Measurements from ENCODE around the gene TPCN2. TPM values are rescaled to one million over a fixed set of nuclear protein-coding genes. Genes with fewer than 3 reads are reported as not detected.

Gene TPCN2
- total and polyA plus RNA-seq, 2 of the 4 experiments (the other 2 are of a cell fraction): 3.4 to 8.0 TPM

DNA sequence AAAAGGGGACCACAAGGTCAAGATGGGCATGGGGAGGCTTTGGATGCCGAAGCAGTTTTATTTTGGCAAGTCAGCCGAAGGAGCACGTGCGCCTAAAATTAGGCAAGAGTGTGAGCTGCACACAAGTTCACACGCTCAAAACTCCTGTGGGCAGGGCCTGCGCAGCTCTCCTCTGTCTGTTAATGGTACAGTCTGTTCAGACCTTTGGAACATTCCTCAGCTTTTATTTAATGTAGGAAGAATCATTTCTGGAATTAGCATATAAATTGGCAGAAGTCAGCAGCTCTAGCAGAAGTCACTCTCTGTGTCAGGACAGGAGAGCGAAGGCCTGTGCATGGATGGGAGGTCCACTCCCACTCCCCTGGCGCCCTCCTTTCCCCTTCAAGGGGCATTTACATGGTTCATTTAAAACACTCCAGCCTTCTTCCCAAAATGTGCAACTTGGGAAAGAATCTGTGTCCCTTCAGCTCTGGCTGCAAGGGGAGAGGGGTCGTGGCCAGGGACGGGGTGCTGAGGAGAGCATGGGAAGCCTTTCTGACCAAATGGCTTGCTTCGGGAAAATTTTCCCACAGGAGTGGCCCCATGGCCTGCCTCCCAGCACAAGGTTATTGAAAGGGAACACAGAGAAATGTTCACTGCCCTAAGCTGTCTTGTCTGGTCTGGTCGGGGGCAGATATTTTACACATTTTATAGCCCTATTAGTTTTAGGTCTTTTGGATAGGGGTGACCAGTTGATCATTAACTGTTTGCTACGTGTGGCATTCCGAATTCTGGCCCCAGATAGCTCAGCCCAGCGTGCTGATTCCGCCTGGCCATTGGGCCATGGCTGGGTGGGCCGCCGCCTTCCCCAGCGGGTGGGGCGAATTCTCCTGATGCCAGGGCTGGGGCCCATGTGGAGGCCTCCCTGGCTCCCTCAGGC, 63.2 kb downstream of the TPCN2 start:
- ChIA-PET POLR2A (ENCODE audit: unreplicated experiment) (no interaction called here), CTCF (no interaction called here)
- Histone ChIP-seq H3K4me2 (ENCODE audit: low read depth, low read length) (no peak overlapping the region), H3K56ac (ENCODE audit: extremely low read depth, insufficient read depth, low read length) (no peak overlapping the region), H4K91ac (ENCODE audit: insufficient read depth, low read depth, low read length) (no peak overlapping the region), H3K23ac (ENCODE audit: low read depth, low read length) (no peak overlapping the region), H4K5ac (ENCODE audit: low read depth, low read length) (no peak overlapping the region), H3K79me1 (ENCODE audit: low read depth in 1 of 2, low read length in 2 of 2) (no peaks in the 10 kb centered on the region), H3K27me3 (ENCODE audit: control insufficient read depth, insufficient read depth, low read length) (peaks cover 14% of the 10 kb centered on the region; the same call in 1 of the 2 replicates), H2BK5ac (ENCODE audit: low read depth, low read length, poor library complexity, severe bottlenecking) (no peak overlapping the region), H3K4me3 (ENCODE audit: insufficient read depth, low read depth, low read length) (no peak overlapping the region), H3K14ac (replicated peaks; ENCODE audit: low read depth, low read length) (no peak overlapping the region), H3K9me3 (ENCODE audit: control insufficient read depth, insufficient read depth, low read length) (peaks cover 5% of the 10 kb centered on the region; the same call in 1 of the 2 replicates), H2BK120ac (ENCODE audit: low read depth, low read length) (no peak overlapping the region), H4K8ac (ENCODE audit: low read depth in 2 of 2, low read length in 2 of 2) (no peak overlapping the region), H2BK15ac (ENCODE audit: low read depth, low read length) (no peak overlapping the region), H3K27ac (ENCODE audit: insufficient read depth, low read length) (no peak overlapping the region), H2AK9ac (replicated peaks; ENCODE audit: low read depth, low read length, poor library complexity) (no peak overlapping the region), H3K18ac (ENCODE audit: low read depth, low read length) (no peak overlapping the region), H3K36me3 (ENCODE audit: control insufficient read depth, insufficient read depth, low read length) (no peaks in the 10 kb centered on the region), H4K20me1 (ENCODE audit: insufficient read depth, low read length) (no peaks in the 10 kb centered on the region; the same call in 1 of the 2 replicates), H2BK20ac (ENCODE audit: low read depth, low read length) (no peak overlapping the region), H2AK5ac (ENCODE audit: low read depth, low read length) (no peak overlapping the region), H3K4ac (ENCODE audit: low read depth, low read length) (no peak overlapping the region), H2AFZ (replicated peaks; ENCODE audit: low read length, poor library complexity) (no peak overlapping the region), H3K9ac (ENCODE audit: low read depth, low read length) (no peak overlapping the region), H3K9me1 (ENCODE audit: insufficient read depth, low read length) (no peaks in the 10 kb centered on the region), H3K4me1 (ENCODE audit: control insufficient read depth, insufficient read depth, low read length) (peaks cover 4% of the 10 kb centered on the region; the same call in 1 of the 2 replicates)
- BruUV-seq (replicated peaks): no TSS peak
- DNase-seq (no peak), ATAC-seq (ENCODE audit: low read depth) (no peak)
- TF ChIP-seq, protein P1, sequence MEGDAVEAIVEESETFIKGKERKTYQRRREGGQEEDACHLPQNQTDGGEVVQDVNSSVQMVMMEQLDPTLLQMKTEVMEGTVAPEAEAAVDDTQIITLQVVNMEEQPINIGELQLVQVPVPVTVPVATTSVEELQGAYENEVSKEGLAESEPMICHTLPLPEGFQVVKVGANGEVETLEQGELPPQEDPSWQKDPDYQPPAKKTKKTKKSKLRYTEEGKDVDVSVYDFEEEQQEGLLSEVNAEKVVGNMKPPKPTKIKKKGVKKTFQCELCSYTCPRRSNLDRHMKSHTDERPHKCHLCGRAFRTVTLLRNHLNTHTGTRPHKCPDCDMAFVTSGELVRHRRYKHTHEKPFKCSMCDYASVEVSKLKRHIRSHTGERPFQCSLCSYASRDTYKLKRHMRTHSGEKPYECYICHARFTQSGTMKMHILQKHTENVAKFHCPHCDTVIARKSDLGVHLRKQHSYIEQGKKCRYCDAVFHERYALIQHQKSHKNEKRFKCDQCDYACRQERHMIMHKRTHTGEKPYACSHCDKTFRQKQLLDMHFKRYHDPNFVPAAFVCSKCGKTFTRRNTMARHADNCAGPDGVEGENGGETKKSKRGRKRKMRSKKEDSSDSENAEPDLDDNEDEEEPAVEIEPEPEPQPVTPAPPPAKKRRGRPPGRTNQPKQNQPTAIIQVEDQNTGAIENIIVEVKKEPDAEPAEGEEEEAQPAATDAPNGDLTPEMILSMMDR (conservative IDR thresholded peaks at IDR 0.05; ENCODE audit: low read depth, low read length): no peak
- dilution Hi-C loops (cut with HindIII; ENCODE audit: low sequenced_read_pairs, unreplicated experiment) (no loop called here), intact Hi-C loops (cut with micrococcal nuclease) (no loop called here), in situ Hi-C loops (cut with MboI; ENCODE audit: low sequenced_read_pairs) (loop anchor here (25.0 kb wide), 1 partner anchor 1075 kb away; no protein-coding TSS in a partner anchor)
- WGBS, 2 experiments (ENCODE audit: extremely low coverage in 2 of 2, insufficient read length in 1 of 2): 80% methylated on average over 5 of the region's 20 CpGs; no CpG with 5 or more reads in 1 of the 2 experiments

Measured in IMR-90 (cell line).